ENCODE data around the gene C11orf65.
"Not testable (repeated sequence)": the region's sequence is repeated elsewhere in the genome, so short reads cannot be mapped to it uniquely, and the experiment has no call there.

Gene C11orf65

DNA sequence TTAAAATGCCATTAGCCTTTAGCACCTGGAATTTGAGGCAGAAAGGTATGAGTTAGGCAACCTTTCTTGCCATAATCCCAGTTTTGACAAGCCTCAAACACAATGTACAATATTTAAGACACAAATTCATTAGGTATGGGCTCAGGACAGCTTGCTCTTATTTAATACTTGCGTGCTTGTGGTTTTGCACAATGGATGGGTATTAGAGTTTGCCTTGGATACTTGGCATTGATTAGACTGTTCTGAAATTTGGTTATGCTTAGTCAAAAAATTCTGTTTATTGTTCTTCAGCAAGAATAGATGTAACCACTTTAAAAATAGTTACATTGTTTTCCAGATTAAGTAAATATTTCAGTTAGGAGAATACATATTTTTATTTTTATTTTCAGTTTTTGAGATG, 5.4 kb upstream of the C11orf65 start:
- DNase-seq (ENCODE audit: low read depth) = no peak

DNA sequence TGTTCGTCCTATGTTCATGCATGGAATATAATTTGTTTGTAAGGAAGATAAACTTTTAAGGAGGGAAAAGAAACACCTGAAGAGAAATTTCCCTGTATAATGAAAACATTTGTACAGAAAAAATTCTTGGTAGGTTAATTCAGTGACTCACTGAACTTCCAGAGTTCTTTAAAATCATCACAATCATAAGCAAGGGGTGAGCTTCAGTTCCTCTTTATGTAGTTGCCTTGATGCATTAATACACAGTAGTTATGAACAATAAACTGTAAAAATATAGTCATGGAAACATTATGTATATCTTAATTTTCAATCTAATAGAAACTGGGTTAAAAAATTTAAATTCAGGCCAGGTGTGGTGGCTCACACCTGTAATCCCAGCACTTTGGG, 1.1 kb upstream of the C11orf65 start:
- DNase-seq (ENCODE audit: low read depth) = no peak

DNA sequence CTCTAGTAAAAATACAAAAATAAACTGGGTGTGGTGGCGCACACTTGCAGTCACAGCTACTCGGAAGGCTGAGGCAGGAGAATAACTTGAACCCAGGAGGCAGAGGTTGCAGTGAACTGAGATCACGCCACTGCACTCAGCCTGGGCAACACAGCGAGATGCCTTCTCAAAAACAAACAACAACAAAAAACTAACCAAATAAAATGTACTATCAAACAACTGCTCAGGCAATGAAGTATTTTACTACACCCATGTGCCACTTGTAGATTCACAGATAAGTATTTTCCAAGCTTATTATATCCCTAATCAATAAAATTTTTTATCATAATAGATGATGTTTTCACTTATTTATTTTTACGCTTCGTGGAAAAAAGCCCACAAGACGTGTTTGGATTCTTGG, 924 bp downstream of the C11orf65 start:
- DNase-seq (ENCODE audit: low read depth) = no peak

DNA sequence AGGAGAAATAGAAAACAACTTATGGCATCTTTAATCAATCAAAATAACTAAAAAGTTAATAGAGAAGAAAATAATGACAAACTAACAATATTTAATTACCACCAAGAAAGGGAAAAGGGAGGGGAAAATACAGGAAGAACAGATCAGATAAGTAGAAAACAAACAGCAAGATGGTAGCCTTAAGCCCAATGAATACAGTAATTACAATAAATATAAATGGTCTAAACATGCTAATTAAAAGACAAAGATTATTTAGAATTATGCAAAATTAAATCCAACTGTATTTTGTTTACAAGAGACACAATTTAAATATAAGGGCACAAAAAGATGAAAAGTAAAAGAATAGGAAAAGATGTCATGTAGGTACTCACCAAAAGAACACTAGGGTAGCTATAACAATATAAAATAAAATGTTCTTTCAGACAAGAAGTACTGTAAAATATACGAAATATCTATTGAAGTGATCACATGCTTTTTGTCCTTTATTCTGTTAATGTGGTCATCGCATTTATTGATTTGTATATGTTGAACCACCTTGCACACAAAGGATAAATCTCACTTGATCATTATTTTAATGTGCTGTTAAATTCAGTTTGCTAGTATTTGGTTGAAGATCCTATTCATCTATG, 14.0 kb downstream of the C11orf65 start:
- DNase-seq (ENCODE audit: low read depth) = no peak

DNA sequence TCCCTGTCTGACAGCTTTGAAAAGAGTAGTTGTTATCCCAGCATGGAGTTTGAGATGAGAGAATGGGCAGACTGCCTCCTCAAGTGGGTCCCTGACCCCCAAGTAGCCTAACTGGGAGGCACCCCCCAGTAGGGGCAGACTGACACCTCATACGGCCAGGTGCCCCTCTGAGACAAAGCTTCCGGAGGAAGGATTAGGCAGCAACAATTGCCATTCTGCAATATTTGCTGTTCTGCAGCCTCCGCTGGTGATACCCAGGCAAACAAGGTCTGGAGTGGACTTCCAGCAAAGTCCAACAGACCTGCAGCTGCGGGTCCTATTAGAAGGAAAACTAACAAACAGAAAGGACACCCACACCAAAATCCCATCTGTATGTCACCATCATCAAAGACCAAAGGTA, 25.9 kb downstream of the C11orf65 start:
- DNase-seq (ENCODE audit: low read depth) = not testable (repeated sequence)

DNA sequence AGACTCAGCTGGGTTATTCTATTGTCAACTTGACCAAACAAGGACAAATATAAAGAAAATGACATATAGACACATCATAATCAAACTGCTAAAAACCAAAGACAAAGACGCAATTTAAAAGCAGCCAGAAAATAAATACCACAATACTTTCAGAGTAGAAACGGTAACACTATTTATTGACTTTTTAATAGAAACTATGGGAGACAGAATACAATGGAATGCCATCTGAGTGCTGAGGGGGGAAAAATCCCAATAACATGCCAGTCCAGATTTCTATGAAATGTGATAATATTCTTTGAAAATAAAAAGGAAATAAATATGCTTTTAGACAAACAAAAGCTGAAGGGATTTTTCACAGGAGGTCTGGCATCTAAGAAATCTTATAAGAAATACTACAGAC, 30.7 kb downstream of the C11orf65 start:
- no peak for DNase-seq (ENCODE audit: low read depth)

DNA sequence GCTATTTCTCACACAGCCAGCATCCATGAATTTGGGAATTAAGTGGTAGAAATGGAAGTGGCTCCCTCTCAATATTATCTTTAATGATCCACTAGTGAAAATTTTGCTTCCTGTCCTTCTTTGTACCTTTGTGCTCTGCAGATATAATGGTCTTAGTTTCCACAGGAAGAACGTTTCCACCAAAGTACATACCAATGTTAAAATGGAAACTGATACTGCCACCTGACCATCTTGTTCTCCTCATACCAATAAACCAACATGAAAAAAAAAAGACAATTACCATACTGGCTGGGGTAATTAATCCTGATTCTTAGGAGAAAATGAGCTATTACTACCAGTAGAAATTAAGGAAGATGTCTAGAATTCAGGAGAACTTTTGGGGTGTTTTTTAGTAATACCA, 32.3 kb downstream of the C11orf65 start:
- DNase-seq (ENCODE audit: low read depth) = no peak

DNA sequence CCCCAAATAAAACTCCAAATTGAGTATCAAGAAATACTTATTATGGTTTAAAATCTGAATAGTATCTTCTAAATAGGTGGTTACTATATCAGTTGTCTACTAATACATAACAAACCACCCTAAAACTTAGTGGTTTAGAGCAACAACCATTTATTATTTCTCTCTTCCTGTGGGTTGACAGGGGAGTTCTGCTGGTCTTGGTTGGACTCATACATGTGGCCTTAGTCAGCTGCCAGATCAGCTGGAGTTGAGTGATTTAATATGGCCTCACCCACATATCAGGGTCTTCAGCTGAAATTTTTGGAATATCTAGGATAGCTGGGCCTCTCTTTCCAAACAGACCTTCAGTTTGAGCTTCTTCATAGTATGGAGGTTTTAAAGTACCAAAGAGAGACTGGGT, 34.5 kb downstream of the C11orf65 start:
- no peak for DNase-seq (ENCODE audit: low read depth)

DNA sequence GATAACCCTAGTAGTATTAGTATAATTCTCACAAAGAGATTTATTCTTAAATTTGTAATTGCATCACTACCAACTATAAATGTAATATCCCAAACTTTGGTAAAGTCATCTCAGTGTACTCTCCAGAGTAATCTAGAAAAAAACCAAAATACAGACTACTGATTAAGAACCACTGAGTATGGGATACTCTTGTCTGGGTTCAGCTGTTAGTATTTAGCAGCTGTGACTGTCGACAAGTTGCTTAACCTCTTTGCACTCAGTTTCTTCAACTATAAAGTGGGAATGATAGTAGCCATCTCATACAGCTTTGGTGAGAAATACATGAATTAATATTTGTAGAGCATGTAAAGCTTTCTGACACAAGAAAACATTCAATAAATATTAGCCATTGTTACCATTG, 35.3 kb downstream of the C11orf65 start:
- DNase-seq (ENCODE audit: low read depth) = no peak

DNA sequence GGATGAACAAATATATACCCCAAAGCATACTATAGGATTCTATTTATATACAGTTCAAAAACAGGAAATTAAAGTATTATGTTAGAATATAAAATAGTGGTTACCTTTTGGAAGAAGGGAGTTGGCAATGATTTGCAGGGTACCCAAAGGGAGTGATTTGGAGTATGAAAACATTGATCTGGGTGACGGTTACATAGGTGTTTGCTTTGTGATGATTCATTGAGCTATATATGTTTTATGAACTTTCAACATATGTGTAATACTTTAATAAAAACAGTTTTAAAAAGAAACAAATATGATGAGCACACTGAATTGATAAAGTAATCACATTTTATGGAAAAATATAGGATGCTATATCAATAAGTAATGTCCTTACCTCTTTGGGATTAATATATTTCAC, 36.0 kb downstream of the C11orf65 start:
- DNase-seq (ENCODE audit: low read depth) = no peak

DNA sequence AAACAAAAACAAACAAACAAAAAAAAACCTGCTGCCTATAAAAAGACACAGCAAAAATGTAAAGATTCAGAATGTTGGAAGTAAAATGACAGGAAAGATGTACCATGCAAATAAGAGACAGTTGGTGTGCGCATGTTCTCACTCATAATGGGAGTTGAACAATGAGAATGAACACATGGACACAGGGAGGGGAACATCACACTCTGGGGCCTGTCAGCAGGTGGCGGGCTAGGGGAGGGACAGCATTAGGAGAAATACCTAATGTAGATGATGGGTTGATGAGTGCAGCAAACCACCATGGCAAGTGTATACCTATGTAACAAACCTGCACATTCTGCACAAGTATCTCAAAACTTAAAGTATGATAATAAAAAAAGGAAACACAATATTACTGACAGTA, 49.8 kb downstream of the C11orf65 start:
- not testable (repeated sequence) for DNase-seq (ENCODE audit: low read depth)

DNA sequence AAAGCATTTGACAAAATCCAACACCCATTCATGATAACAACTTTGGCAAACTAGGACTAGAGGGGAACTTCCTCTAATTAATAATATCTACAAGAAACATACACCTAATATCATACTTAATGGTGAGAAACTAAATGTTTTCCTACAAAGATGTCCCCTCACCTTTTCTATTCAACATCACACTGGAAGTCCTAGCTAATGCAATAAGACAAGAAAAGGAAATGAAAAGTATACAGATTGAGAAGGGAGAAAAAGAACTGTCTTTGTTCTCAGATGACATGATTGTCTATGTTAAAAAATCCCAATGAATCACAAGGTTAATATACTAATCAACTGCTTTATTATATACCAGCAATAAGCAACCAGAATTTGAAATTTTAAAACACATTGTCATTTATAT, 52.4 kb downstream of the C11orf65 start:
- DNase-seq (ENCODE audit: low read depth) = no peak

DNA sequence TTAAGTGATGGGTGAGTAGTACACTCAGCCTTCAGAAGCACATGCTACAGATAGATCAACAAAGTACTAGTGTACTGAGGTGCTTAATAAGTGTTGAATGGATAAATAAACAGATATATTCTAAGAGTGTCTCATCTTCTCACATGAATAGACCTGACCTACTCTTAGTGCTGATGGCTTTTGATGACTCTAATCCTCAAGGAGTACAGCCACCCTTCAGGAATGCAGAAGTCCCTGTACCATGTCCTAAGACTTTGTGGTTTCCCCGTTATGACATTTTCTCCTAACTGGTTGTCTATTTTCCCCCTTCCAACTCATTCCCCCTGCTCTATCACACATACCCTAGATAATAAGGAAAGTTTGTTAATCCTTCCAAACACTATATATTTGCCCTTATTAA, 61.6 kb downstream of the C11orf65 start:
- no peak for DNase-seq (ENCODE audit: low read depth)

DNA sequence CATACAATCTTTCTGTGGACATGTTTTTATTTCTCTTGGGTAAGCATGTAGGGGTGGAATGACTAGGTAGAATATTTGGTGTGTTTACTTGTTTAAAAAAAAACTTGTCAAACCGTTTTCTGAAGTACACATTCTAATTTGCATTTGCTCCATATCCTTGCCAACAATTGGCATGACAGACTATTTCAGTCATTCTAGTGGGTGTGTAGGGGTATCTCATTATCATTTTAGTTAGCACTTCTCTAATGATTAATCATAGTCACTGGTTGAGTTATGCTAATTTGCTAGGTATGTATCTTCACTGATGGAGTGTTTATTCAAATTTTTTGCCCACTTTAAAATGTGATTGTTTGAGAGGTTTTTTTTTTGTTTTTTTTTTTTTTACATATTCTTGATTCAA, 64.3 kb downstream of the C11orf65 start:
- no peak for DNase-seq (ENCODE audit: low read depth)

DNA sequence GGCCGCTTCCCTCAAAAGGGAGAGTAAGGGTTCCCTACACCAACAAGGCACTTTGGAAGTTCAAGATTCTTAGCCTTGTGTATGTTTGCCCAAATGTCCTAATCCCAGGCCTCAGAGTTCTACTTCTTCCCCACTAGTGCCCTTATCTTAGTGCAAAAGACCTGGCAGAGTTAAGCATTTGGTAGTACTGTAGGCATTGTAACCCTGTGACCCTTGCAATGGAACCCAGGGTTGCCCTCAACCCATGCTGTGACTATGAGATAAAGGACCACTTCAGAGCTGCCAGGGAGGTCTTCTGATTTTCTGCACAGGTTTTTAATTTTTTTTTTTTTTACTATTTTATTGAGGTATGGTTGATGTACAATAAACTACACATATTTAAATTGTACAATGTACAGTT, 65.1 kb downstream of the C11orf65 start:
- DNase-seq (ENCODE audit: low read depth) = no peak

DNA sequence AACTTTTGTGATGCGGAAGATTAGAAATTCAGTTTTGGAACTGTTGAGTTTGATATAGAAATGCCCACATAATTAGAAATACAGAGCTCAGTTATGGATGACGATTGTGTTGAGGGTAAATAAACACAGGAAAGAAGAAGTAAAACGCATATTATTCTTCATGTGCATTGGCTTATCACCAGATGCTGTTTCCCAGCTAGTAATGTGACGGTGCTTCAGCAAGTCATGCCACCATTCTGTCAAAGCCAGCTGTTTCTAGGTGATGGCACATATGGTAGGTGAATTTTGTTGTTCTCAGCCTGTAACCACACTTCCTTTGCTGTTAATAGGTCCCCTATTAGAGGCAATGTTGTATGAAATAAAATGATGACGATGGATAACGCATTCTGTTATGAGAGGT, 68.9 kb downstream of the C11orf65 start:
- DNase-seq (ENCODE audit: low read depth) = no peak

DNA sequence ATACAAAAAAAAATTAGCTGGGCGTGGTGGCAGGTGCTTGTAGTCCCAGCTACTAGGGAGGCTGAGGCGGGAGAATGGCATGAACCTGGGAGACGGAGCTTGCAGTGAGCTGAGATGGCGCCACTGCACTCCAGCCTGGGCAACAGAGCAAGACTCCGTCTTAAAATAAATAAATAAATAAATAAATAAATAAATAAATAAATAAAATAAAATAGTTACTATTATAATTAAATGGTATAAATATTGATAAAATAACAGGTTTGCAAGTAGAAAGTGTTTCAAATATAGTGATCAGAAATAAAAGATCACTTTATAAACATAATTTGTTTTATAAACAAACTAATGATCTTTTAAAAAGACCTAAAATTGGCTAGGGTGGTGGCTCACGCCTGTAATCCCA, 70.7 kb downstream of the C11orf65 start:
- not testable (repeated sequence) for DNase-seq (ENCODE audit: low read depth)

DNA sequence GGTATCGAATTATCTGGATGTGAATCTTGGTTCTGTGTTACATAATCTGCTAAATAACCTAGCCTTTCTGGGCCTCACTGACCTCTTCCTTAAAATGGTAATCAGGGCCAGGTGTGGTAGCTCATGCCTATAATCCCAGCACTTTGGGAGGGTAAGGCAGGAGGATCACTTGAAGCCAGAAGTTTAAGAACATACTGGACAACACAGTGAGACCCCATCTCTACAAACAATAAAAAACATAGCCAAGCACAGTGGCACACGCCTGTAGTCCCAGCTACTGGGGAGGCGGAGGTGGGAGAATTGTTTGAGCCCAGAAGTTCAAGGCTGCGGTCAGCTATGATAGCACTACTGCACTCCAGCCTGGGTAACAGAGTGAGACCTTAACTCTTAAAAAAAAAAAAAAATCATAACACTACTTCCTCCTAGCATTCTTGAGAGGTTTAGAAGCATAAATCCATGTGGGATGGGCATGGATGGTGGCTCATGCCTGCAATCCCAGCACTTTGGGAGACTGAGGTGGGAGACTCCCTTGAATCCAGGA, 72.5 kb downstream of the C11orf65 start:
- DNase-seq (ENCODE audit: low read depth) = no peak

DNA sequence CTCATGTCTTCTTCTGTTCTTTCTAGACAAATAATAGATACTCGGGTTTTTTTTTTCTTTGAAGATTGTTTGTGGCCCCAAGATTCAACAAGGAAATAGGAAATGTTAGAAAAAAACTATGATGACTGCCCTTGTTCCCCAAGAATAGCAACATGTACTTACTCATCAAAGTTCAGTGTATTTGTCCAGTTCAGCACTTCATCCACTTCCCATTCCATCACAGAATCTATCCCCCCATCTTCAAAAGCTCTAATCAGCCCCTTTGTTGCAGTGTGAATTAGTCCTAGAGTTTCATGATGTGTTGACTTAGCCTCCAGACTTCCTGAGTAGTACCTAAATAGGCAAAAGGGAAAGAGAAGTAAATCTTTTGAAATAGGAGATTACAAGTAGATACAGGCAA, 74.3 kb downstream of the C11orf65 start:
- no peak for DNase-seq (ENCODE audit: low read depth)

DNA sequence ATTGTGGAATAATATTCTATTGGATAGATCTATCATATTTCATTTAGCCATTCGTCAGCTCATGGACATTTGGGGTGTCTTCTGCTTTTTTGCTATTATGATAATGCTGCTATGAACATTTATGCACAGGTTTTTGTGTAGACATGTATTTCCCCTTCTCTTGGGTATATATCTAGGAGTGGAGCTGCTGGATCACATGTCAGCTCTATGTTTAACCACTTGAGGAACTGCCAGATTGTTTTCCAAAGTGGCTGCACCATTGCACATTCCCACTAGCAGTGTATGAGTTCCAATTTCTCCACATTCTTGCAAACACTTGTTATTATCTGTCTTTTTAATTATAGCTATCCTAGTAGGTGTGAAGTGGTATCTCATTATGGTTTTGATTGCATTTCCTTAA, 75.0 kb downstream of the C11orf65 start:
- no peak for DNase-seq (ENCODE audit: low read depth)

DNA sequence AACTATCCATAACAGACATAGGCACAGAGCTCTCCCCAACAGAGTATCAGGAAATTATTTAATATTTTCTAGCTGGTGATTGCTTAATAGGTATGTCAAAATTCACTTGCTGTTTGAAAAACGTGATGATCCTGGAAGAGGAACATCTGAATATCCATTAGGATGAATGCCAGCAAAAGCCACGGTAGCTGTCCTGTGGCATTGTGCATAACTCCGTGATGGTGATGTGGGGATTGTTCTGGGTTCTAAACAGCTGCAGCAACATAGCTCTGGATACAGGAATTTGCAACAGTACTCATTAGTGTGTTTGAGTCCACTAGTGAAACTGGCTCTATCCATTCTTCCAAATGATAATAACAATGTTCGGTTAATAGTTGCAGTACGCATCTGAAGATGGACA, 78.8 kb downstream of the C11orf65 start:
- DNase-seq (ENCODE audit: low read depth) = no peak

DNA sequence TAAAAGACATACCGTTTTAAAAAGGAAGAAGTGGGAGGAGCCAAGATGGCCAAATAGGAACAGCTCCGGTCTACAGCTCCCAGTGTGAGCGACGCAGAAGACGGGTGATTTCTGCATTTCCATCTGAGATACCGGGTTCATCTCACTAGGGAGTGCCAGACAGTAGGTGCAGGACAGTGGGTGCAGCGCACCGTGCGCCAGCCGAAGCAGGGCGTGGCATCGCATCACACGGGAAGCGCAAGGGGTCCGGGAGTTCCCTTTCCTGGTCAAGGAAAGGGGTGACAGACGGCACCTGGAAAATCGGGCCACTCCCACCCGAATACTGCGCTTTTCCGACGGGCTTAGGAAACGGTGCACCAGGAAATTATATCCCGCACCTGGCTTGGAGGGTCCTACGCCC, 93.8 kb downstream of the C11orf65 start:
- not testable (repeated sequence) for DNase-seq (ENCODE audit: low read depth)

DNA sequence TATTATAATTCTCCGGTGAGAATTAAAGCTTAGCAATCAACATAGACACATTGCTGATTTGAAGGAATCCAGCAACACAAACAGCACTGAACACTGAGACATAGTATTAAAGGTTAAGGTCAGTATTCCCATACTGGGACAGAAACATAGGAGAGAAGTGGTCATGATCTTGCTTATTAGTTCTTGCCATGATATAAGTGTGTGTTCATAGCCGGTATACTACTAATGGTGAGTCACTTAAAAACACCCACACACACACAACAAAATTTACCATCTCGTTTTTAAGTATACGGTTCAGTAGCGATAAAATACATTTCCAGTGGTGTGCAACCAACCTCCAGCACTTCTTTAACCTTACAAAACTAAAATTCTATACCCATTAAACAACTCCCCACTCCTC, 96.3 kb downstream of the C11orf65 start:
- no peak for DNase-seq (ENCODE audit: low read depth)

DNA sequence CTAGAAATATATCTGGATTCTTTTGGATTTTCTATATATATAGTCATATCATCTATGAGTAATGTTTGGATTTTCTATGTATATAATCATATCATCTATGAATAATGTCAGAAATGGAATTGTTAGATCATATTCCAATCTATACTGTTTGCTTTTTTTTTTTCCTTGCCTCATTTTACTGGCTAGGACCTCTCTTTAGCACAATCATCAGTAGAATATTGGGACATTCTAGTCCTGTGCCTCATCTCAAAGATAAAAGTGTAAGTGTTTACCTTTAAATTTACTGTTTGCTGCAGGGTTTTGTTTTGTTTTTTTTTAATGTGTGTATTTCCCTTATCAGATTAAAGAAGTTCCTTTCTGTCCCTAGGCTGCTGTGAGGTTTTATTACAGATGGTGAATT, 97.0 kb downstream of the C11orf65 start:
- DNase-seq (ENCODE audit: low read depth) = no peak

DNA sequence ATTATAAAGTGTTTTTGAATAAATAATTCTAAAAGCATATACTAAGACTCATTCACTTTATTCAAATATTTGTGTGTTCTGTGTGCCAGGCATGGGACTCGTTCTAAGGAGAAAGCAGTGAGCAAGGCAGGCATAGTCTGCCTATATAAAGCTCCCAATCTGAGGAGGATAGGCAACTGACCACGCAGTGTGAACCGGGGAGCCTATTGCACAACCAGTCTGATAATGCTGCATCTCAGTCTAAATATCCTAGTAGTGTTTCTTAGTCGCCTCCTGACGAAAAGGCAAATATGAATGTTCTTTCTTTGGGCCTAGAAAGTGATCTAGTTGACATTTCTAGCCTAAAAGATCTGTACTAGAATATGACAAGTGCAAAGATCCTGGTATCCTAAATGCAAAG, 98.3 kb downstream of the C11orf65 start:
- DNase-seq (ENCODE audit: low read depth) = no peak
